ENCODE results near the gene SLC25A13.

- TF ChIP-seq CTCF (conservative IDR thresholded peaks at IDR 0.05; ENCODE audit: low read depth, low read length) (no peak), EZH2 (IDR thresholded peaks at IDR 0.05; ENCODE audit: low read length, unreplicated experiment) (no peak)
Measured at GRCh38 chr7:96359876-96360275, 38.0 kb upstream of the SLC25A13 start.
